22Rv1 (cell line): Measurements from ENCODE around the gene WDFY3.
A peak's percentile ranks its signal among the peaks of the same experiment; 100 is the strongest.

ENCODE experiments used
- H3K27ac ChIP-seq: fragments of 450-650 bp; 2 replicates; pipeline ENCODE4 v1.5.1; 2017
- CTCF ChIP-seq: fragments of 450-650 bp; IDR thresholded peaks from 2 replicates; pipeline ENCODE4 v1.5.1; 2017; ENCODE audit warnings: mild to moderate bottlenecking
- ZFX ChIP-seq: fragments of 450-650 bp; IDR thresholded peaks from 2 replicates; pipeline ENCODE4 v1.6.1; 2017; ENCODE audit warnings: antibody characterized with exemption, borderline replicate concordance

WDFY3 gene, protein sequence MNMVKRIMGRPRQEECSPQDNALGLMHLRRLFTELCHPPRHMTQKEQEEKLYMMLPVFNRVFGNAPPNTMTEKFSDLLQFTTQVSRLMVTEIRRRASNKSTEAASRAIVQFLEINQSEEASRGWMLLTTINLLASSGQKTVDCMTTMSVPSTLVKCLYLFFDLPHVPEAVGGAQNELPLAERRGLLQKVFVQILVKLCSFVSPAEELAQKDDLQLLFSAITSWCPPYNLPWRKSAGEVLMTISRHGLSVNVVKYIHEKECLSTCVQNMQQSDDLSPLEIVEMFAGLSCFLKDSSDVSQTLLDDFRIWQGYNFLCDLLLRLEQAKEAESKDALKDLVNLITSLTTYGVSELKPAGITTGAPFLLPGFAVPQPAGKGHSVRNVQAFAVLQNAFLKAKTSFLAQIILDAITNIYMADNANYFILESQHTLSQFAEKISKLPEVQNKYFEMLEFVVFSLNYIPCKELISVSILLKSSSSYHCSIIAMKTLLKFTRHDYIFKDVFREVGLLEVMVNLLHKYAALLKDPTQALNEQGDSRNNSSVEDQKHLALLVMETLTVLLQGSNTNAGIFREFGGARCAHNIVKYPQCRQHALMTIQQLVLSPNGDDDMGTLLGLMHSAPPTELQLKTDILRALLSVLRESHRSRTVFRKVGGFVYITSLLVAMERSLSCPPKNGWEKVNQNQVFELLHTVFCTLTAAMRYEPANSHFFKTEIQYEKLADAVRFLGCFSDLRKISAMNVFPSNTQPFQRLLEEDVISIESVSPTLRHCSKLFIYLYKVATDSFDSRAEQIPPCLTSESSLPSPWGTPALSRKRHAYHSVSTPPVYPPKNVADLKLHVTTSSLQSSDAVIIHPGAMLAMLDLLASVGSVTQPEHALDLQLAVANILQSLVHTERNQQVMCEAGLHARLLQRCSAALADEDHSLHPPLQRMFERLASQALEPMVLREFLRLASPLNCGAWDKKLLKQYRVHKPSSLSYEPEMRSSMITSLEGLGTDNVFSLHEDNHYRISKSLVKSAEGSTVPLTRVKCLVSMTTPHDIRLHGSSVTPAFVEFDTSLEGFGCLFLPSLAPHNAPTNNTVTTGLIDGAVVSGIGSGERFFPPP (N-terminal part only)

DNA sequence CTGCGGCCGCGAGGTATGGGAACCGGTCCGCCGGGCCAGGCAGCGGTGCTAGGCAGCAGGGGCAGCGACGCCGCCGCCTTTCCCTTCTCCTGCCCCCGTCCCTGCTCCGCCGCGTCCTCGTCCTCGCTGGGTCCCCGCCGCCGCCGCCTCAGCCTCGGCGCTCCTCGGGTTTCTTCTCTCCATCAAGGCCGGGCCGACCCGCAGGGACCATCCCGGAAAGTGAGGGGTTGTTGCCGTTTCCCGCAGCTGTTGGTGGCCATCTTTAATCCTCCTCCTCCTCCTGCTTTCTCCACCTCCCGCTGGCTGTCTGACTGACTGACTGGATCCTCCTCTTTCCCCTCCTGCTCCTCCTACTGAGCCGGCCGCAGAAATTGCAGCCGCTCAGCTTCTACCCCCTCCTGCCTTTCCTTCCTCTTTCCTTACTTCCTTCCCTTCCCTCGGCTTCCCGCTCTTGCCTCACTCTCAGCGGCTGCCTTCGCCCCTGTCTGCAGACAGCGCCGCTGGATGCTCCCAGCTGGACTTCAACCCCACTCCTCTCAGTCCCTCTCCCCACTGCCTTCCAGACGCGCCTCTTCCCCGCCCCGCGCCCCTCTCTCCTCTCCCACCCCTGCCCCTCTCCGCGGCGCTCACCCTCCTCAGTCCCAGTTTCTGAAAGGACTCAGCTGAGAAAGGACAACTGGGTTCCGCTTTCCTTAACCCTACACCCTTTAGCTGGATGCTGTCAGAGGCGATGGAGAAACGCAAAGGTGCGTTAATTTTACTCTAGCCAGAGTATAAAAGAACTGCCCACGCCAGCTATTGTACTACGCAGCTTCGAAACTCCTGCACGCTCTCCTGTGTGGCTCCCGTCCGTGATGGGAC is at the start of gene WDFY3:
Gene WDFY3, minus strand, starts transcription at position 309 of the 861 bp plus-strand sequence. CDS start 106,099 bp downstream, outside the sequence.
- no peak for TF ChIP-seq CTCF
- no peak for TF ChIP-seq ZFX
- peak within 1 kb of the TSS; percentile 87 for H3K27ac ChIP-seq

DNA sequence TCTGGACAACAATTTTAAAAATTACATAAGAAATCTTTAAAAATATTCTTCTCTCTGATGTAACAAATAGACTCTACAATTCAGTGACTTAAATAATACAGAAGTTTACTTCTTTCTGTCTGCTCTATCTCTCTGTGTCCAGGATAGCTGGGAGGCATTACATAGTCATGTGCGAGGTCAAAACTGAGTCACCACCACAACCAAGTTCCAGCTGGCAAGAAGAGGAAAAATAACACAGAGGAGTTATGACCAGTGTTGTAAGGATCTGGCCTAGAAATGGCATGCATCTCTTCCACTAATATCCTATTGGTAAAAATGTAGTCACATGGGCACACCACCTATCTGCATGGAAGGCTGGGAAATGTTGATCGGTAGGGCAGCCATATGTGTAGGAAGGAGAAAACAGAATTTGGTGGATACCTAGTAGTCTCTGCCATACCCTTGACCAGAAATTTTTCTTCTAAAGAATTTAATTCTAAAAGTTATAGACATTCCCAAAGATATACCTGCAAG is 39.4 kb upstream of the WDFY3 start:
- TF ChIP-seq ZFX (no peak), CTCF (no peak)
- no peak overlapping the region for H3K27ac ChIP-seq

GRCh38 chr4:85000343-85000742 is 33.9 kb upstream of the WDFY3 start:
- H3K27ac ChIP-seq, result no peak overlapping the region
- TF ChIP-seq CTCF (no peak), ZFX (no peak)

GRCh38 chr4:84995386-84995785 is 28.9 kb upstream of the WDFY3 start:
- TF ChIP-seq ZFX (no peak), CTCF (no peak)
- no peak overlapping the region for H3K27ac ChIP-seq

GRCh38 chr4:84994280-84994679 is 27.8 kb upstream of the WDFY3 start:
- TF ChIP-seq ZFX (no peak), CTCF (no peak)
- H3K27ac ChIP-seq, result no peak overlapping the region

DNA sequence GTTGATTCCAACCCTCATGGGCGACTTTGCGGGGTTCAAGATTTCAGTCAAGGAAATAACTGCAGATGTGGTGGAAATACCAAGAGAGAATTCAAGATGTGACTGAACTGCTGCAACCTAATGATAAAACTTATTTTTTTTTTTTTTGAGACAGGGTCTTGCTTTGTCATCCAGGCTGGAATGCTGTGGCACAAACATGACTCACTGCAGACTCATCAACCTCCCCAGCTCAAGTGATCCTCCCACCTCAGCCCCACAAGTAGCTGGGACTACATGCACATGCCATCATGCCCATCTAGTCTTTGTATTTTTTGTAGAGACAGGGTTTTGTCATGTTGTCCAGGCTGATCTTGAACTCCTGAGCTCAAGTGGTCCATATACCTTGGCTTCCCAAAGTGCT is 19.5 kb upstream of the WDFY3 start:
- H3K27ac ChIP-seq, result no peak overlapping the region
- no peak for TF ChIP-seq ZFX
- TF ChIP-seq CTCF, result no peak
